ENCODE data around the gene TP53.
"Not testable (repeated sequence)": the region's sequence is repeated elsewhere in the genome, so short reads cannot be mapped to it uniquely, and the experiment has no call there.

The TP53 gene

DNA sequence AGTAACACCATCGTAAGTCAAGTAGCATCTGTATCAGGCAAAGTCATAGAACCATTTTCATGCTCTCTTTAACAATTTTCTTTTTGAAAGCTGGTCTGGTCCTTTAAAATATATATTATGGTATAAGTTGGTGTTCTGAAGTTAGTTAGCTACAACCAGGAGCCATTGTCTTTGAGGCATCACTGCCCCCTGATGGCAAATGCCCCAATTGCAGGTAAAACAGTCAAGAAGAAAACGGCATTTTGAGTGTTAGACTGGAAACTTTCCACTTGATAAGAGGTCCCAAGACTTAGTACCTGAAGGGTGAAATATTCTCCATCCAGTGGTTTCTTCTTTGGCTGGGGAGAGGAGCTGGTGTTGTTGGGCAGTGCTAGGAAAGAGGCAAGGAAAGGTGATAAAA lies 14.1 kb downstream of the TP53 start:
- DNase-seq (ENCODE audit: low read depth) = no peak

DNA sequence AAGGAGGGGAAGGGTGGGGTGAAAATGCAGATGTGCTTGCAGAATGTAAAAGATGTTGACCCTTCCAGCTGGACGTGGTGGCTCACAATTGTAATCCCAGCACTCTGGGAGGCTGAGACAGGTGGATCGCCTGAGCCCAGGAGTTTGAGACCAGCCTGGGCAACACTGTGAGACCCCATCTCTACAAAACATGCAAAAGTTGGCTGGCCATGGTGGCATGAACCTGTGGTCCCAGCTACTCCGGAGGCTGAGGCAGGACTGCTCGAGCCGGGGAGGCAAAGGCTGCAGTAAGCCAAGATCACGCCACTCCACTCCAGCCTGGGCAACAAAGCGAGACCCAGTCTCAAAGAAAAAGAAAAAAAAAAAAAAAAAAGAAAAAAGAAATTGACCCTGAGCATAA lies 18.8 kb downstream of the TP53 start:
- no peak for DNase-seq (ENCODE audit: low read depth)

DNA sequence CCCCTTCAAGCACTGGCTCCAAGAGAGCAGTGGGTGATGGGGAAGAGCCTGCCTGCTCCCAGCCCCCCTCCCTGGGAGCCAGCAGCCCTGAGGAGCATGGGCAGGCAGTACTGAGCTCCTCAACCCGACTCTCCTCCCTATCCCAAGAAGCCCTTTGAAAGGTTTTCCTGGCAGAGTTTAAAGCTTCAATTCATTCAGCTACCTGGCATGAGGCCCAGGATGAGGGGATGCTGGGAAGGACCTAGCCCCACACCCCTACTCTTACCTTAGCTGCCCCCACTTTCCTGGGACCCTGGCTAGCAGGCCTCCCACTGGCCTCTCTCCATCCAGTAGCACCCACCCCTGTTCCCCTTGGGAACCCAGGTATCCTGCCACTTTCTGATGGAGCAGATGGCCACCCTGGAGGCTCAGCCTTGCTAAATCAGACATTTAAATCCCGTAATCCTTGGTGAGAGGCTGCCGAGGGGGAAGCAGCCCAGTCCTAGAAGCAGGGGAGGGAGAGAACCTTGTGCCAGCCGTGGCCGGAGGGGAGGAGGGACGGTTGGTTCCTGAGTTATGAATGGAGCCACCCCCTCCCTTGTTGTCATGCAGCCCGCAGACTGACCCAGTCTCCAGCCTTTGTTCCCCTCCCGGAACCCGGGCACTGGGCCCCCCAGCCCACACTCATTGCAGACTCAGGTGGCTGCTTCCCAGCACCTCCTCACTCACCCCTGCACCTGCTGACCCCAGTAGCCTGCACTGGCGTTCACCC lies 19.5 kb downstream of the TP53 start:
- DNase-seq (ENCODE audit: low read depth) = no peak

DNA sequence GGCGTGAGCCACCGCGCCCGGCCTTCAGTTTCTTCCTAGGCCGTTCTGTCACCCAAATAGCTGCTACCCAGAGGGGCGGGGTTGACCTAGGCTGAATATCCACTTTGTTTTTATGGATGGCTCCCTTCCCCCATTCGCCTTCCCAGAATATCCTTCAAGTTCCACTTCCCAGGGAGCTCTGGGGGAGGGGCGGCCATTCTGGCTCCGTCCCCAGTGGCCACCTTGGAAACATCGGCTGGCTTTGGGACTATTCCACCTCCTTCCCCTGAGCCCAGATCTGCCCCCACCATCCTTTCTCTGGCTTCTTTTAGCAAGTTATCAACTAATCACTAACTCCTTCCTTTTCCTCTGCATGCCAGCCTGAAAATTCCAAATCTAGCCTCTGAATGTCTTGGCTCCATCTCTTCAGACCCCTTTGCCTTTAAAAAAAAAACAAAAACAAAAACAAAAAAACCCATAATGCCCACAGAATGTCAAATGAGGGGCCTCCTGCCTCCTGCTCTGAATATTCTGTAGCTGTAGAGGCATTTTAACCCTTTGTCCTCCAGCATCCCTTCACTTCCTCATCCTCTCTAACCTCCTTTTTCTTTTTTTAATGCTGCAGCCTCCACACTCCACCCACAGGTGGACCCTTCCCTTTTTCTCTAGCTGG lies 30.2 kb downstream of the TP53 start:
- no peak for DNase-seq (ENCODE audit: low read depth)

DNA sequence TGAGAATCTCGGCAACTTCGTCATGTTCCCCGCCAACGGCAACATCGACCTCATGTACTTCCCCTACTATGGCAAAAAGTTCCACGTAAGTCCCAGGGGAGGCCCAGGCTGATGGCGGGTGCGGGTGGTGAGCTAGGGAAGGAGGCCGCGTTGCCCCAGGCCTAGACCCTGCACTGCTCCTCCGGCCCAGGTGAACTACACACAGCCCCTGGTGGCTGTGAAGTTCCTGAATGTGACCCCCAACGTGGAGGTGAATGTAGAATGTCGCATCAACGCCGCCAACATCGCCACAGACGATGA lies 31.8 kb downstream of the TP53 start:
- DNase-seq (ENCODE audit: low read depth) = no peak

DNA sequence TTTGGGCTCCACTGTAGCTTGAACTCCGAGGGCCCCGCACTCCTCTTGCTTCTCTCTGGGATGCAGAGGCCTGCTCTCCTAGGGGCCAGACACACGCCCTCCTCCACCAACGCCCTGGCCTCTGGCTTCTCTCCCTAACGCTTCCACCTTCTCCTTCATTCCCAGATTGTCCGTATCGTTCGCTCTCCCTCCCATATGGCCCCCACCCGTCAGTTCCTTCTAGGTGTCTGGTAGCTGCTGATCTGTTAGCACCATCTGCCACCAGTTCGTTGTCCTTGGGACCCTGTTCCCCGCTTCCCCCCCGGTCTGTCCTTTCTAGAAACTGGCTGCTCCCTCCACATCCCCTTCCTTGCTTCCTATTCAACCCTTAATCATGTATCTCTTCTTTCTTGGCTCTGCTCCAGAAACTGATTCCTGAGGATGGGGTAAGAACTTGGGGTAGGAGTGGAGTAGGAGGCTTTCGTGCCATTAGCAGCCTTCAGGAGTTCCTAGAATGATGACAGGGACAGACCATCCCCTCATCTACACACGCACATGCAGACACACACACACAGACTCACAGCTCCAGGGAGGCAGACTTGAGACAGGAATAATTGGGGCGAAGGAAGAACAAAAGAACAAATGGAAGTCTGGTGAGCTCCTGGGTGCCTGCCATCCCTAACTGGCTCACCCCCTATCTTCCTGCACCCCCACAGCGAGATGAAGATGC lies 32.3 kb downstream of the TP53 start:
- DNase-seq (ENCODE audit: low read depth) = no peak

DNA sequence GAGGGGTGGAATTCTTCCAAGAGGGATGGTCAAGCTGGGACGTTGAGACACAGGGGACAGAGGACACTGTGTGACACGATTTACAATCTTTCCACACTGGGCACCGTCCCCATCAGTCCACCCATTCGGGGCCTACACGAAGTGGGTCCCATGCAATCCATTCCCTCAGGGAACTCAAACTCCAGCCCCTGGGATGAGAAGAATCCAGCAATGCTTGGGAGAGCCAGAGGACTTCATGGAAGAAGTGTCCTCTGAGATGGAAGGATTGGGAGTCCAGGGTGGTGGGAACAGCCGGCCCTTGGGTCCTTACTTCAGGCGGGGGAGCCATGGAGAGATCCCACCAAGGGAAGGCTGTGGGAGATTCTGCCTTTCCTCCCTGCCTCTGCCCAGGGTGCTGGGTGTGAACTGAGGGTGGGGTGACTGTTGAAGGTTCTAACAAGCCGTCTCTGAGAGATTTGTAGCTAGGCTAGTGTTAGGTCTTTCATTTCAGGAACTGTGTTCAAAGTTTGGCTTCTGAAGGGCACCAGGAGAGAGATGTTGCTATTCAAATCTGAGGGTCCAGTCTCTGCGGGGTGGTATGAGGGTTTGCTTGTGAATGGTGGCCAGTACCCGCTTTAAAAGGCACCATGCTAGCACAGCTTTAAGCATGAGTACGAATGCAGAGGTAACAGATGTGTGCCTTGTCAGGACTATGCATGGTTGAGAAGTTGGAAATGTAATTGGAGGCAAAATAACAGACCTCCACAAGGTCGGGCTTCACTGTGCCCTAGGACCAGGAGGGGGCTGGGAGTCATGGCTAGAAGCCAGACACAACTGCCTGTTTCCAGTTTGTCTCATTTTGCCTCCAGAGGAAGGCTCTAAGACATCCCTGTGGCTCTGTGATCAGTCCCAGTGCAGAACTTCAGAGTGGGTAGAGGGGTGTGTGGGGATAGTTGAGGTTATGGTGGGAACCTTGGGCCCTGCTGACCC lies 34.6 kb downstream of the TP53 start:
- no peak for DNase-seq (ENCODE audit: low read depth)

DNA sequence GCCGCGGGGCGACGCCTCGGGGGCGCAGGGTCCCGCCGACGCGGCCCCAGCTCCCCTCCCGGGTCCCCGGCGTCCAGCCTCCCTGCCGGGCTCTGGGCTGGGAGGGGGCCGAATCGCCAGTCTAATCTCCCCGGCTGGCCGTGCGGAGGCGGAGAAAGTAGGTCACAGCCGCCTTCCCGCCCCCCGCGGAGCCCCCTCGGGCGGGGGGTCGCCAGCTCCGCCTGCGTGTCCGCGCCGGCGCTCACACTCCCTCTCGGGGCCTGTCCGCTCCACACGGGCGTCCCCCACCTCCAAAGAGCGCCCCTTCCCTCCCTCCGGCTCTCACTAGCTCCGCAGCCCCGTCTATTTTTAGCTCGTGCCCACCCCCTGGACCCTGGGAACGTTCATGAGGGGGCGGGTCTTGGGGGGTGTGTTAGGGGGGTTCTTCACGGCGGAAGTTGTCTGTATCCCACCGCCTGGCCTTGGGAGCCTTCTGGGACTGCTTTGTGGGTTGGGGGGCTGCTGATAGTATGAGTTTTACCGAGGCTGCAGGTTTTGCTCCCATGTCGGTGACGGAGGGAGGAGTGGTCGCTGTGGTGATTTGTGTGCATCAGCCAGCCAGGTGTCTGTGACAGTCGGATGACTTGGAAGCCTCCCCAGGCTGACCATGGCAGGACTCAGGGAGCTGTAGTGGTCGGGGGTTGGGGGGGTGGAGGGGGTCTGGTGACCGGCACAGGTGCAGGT lies 35.5 kb downstream of the TP53 start:
- no peak for DNase-seq (ENCODE audit: low read depth)

DNA sequence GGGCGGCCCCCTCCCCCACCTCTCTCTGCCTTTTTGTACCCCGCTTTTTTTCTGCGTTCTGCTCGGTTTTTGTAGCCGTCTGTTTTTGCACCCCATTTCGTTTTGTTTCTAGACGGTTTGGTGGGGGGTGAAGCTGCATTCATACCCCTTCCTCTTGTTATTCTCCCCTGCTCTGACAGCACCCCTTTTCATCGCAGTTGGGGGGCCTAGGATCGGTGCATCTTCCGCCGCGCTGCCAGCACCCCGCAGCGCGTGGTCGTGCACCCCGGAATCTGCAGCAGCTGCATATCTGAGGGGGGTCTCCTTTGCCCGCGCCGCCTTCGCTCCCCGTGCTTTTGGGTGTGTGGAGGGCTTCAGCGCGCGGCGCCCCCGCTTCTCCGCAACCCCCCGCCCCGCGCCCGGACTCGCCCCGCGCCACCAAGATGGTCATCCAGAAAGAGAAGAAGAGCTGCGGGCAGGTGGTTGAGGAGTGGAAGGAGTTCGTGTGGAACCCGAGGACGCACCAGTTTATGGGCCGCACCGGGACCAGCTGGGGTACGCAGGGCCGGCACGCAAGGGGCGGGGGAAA lies 36.1 kb downstream of the TP53 start:
- DNase-seq (ENCODE audit: low read depth) = no peak

DNA sequence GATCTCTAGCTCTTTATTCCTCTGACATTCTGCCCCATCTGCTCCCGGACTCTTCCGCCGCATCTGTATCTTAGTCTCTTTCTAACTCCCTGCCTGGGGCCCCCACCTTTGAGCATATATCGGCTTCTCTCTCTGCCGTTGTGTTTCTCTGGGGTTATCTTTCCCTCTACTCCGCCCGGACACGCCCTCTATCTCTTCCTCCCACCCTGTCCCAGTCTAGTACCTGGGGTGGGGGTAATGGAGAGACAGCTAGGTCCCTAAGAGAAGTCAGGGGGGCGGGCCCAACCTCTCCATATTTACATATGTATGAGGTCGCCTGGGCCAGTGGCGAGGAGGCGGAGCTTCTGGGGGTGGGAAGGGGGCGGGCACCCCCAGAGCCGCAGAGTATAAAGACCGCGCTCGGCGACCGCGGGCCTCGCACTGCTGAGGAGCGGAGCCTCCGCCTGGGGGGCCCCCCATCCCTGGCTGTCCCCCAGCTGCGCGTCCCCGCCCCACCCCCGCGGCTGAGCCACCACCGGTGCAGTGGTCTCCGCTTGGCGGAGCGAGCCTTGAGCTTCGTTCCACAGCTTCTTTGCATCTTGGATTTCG lies 36.7 kb downstream of the TP53 start, which contains the start of gene ATP1B2:
ATP1B2 (plus strand) TSS at position 418 of the 588 bp plus-strand sequence. CDS start 593 bp downstream, outside the sequence.
- no peak for DNase-seq (ENCODE audit: low read depth)

DNA sequence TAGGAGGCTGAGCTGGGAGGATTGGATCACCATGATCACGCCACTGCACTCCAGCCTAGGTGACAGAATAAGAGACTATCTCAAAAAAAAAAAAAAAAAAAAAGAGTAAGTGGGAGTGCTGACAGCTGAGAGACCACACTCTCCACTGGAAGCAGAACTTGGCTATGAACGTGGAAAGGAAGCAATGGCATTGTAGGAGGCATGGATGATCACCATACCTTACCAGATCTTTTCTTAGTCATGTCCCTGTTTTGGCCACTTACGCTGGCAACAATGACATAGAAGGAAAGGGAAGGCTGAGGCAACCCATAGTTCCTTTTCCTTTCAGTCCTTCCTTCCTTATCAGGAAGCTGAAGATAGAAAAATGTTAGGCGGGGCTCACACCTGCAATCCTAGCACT lies 40.3 kb downstream of the TP53 start:
- DNase-seq (ENCODE audit: low read depth) = no peak

DNA sequence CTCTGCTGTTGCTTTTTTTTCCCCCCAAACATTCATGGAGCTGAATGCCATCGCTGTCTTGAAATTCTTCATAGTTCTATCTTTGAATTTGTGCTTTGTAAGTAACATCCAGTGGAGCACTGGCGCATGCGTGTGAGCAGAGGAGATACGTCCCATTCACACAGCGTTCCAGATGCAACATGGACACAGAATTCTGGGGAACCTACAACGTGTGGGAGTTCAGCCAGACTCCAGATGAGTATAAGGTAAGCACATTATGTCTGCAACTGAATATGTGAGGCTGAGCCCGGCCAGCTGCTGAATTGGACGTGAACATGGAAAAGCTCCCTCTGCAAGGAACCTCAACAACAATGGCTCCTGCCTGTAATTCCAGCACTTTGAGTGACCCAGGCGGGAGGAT lies 40.8 kb downstream of the TP53 start:
- no peak for DNase-seq (ENCODE audit: low read depth)

DNA sequence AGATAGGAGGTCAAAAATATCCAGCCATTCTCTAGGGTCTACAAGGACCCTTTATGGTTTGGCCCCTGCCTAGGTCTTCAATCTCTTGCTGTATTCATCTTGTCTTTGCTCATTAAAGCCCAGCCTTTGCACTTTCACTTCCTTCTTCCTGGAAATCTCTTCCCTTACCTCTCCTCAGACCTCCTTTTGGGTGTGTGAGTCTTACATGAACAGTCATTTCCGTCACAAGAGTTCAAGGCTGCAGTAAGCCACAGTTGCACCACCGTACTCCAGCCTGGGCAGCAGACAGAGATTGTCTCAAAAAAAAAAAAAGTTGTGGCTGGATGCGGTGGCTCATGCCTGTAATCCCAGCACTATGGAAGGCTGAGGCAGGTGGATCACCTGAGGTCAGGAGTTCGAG lies 42.5 kb downstream of the TP53 start:
- no peak for DNase-seq (ENCODE audit: low read depth)

DNA sequence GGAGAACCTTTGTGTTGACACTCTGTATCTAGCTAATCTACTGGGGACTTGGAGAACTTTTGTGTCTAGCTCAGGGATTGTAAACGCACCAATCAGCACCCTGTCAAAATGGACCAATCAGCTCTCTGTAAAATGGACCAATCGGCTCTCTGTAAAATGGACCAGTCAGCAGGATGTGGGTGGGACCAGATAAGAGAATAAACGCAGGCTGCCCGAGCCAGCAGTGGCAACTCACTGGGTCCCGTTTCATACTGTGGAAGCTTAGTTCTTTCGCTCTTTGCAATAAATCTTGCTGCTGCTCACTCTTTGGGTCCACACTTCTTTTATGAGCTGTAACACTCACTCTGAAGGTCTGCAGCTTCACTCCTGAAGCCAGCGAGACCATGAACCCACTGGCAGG lies 45.7 kb downstream of the TP53 start:
- DNase-seq (ENCODE audit: low read depth) = not testable (repeated sequence)

DNA sequence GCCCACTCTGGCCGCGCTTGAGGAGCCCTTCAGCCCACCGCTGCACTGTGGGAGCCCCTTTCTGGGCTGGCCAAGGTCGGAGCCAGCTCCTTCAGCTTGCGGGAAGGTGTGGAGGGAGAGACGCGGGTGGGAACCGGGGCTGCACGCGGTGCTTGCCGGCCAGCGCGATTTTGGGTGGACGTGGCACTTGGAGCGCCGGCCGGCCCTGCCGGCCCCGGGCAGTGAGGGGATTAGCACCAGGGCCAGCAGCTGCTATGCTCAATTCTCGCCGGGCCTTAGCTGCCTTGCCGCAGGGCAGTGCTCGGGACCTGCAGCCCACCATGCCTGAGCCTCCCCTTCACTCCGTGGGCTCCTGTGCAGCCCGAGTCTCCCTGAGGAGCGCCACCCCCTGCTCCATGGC lies 46.5 kb downstream of the TP53 start:
- no peak for DNase-seq (ENCODE audit: low read depth)

DNA sequence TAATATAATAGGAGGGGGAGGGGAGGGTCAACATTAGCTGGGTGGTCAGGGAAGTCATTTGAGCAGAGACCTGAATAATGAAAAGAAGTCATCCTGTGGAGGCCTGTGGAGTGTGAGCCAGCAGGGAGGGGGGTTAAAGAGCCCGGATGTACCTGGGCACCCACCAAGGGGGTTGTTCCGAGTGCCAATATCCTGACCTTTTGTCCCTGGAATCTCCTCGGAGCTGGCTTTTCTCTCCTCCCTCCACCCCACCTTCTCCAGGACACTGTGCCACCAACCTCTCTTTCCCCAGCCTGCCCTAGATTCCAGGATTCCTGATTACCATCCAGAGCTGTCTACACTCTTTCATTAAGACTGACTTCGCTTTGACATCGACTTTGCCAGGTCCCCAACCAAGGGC lies 51.1 kb downstream of the TP53 start:
- DNase-seq (ENCODE audit: low read depth) = no peak

DNA sequence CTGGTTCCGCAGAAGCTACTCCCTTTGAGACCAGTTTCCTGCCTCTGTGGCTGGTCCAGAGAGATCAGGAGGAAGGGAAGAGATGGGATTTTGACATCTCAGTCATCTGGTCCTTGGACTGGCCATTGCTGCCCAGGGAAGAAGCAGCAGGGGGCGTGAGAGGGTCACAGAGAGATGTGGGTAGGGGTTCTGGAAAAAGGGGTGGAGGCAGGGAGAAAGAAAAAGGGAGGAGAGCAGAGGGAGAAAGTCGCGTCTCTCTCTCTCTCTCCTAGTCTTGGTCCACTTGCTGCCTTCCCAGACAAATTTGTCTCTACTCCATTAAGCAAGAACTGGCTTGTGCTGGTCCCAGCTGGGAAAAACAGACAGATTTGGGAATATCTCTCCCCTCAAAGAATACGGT lies 52.9 kb downstream of the TP53 start:
- no peak for DNase-seq (ENCODE audit: low read depth)

DNA sequence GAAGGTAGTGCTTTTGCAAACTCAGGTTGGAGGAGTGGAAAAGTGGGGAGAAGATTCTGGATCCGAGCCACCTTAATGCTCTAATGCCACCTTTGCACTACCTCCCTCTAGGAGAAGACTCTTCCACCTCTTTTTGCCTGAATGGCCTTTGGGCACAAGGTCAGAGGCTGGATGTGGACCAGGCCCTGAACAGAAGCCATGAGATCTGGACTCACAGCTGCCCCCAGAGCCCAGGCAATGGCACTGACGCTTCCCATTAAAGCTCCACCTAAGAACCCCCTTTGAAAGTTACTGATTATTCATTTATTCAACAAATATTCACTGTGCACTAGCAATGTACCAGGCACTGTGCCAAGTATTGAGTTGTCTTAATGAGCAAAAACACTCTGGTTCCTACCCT lies 54.2 kb downstream of the TP53 start:
- no peak for DNase-seq (ENCODE audit: low read depth)

DNA sequence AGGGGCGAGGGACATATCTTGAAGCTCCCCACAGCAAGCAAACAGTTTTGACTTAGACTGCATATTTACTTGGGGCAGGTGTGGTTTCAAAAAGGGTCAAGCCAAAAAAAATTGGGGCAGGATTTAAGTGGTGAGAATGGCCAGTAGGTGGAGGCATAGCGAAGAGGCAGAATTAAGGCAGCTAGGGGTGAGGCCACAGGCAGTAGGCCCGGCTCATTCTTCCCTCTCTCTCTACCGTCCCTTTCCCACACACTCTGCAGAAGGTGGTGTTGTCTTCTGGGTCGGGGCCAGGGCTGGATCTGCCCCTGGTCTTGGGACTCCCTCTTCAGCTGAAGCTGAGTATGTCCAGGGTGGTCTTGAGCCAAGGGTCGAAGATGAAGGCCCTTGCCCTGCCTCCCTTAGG lies 54.8 kb downstream of the TP53 start:
- no peak for DNase-seq (ENCODE audit: low read depth)

Measured in HS-27A (cell line).